Measurements from ENCODE around the gene GPC6. TPM values are rescaled to one million over a fixed set of nuclear protein-coding genes. Genes with fewer than 3 reads are reported as not detected.

The GPC6 gene
- total and polyA plus RNA-seq, 2 donors (not counting 3 experiments of a cell fraction or from before 2014, with no cell fraction given), result 0.01 TPM; not detected in 1

- no peaks in the 10 kb centered on the region for H3K27me3 ChIP-seq (ENCODE audit: control insufficient read depth in 2 of 2, insufficient read depth in 2 of 2, low read length in 2 of 2)
- H3K9me3 ChIP-seq (replicated peaks; ENCODE audit: control insufficient read depth, insufficient read depth, low read length), result no peaks in the 10 kb centered on the region
- FAIRE-seq (no peak), DNase-seq (ENCODE audit: low read depth, low spot score) (no peak)
- no peaks in the 10 kb centered on the region for H3K36me3 ChIP-seq (ENCODE audit: control insufficient read depth in 2 of 2, extremely low read depth in 1 of 2, insufficient read depth in 2 of 2, low read length in 2 of 2)
- H3K4me3 ChIP-seq (replicated peaks in 1 of 3; ENCODE audit: insufficient read depth in 1 of 3, low read depth in 1 of 3, low read length in 3 of 3), result no peak overlapping the region
- dilution Hi-C loops (cut with MboI; ENCODE audit: extremely low pct_ligation_motif_present, low sequenced_read_pairs) (no loop called here), intact Hi-C loops (cut with micrococcal nuclease) (no loop called here)
- ChIA-PET POLR2A (no interaction called here), CTCF (no interaction called here)
- BruUV-seq (replicated peaks), result no TSS peak
- no peaks in the 10 kb centered on the region for H4K20me1 ChIP-seq (replicated peaks; ENCODE audit: control insufficient read depth, extremely low read depth, insufficient read depth, low read length)
- no peak overlapping the region for H3K4me2 ChIP-seq (ENCODE audit: insufficient read depth, low read length)
- no peak for TF ChIP-seq MYC (IDR thresholded peaks at IDR 0.05; ENCODE audit: low read depth, low read length)
- no peak for TF ChIP-seq GATA2 (IDR thresholded peaks at IDR 0.05; ENCODE audit: insufficient read depth, insufficient read length, low read depth, low read length)
- no peak for TF ChIP-seq EZH2 (IDR thresholded peaks at IDR 0.05; ENCODE audit: borderline replicate concordance, low read depth, low read length, severe bottlenecking)
- TF ChIP-seq MAX (IDR thresholded peaks at IDR 0.05; ENCODE audit: insufficient read depth, insufficient read length), result no peak
- H3K27ac ChIP-seq (ENCODE audit: insufficient read depth, low read depth, low read length), result no peak overlapping the region
- no peaks in the 10 kb centered on the region for H3K9me1 ChIP-seq (replicated peaks; ENCODE audit: control insufficient read depth, extremely low read depth, insufficient read depth, low read length)
- H3K9ac ChIP-seq (replicated peaks; ENCODE audit: extremely low read depth, insufficient read depth, low read length), result no peak overlapping the region
- H2AFZ ChIP-seq (ENCODE audit: low read depth, low read length), result no peak overlapping the region
- H3K79me2 ChIP-seq (ENCODE audit: control insufficient read depth, insufficient read depth, low read length), result no peaks in the 10 kb centered on the region
- H3K4me1 ChIP-seq (ENCODE audit: control insufficient read depth, extremely low read depth, insufficient read depth, low read length), result no peaks in the 10 kb centered on the region
These were observed 542.5 kb downstream of the GPC6 start for GRCh38 chr13:93769101-93769500.

- FAIRE-seq, result no peak
- TF ChIP-seq CTCF (IDR thresholded peaks at IDR 0.05; ENCODE audit: extremely low read depth in 1 of 2, insufficient read depth in 1 of 2, low read depth in 1 of 2, low read length in 2 of 2) (no peak), MYC (IDR thresholded peaks at IDR 0.05; ENCODE audit: low read depth, low read length) (no peak), JUN (IDR thresholded peaks at IDR 0.05; ENCODE audit: borderline replicate concordance, insufficient read depth, insufficient read length, low read depth) (no peak), MAX (IDR thresholded peaks at IDR 0.05; ENCODE audit: insufficient read depth, insufficient read length) (no peak), EZH2 (IDR thresholded peaks at IDR 0.05; ENCODE audit: borderline replicate concordance, low read depth, low read length, severe bottlenecking) (no peak), GATA2 (IDR thresholded peaks at IDR 0.05; ENCODE audit: insufficient read depth, insufficient read length, low read depth, low read length) (no peak), FOS (IDR thresholded peaks at IDR 0.05; ENCODE audit: borderline replicate concordance, insufficient read depth, low read length) (no peak), POLR2AphosphoS5 (IDR thresholded peaks at IDR 0.05; ENCODE audit: insufficient read depth, low read depth, low read length) (no peak), POLR2A (IDR thresholded peaks at IDR 0.05; ENCODE audit: low read depth, low read length) (no peak)
- no peak for DNase-seq (ENCODE audit: low read depth, low spot score)
- dilution Hi-C loops (cut with MboI; ENCODE audit: extremely low pct_ligation_motif_present, low sequenced_read_pairs), result no loop called here
- Histone ChIP-seq H3K4me2 (ENCODE audit: insufficient read depth, low read length) (no peak overlapping the region), H3K9ac (replicated peaks; ENCODE audit: extremely low read depth, insufficient read depth, low read length) (no peak overlapping the region), H4K20me1 (replicated peaks; ENCODE audit: control insufficient read depth, extremely low read depth, insufficient read depth, low read length) (no peaks in the 10 kb centered on the region), H2AFZ (ENCODE audit: low read depth, low read length) (no peak overlapping the region), H3K9me1 (replicated peaks; ENCODE audit: control insufficient read depth, extremely low read depth, insufficient read depth, low read length) (no peaks in the 10 kb centered on the region), H3K4me3 (replicated peaks in 1 of 3; ENCODE audit: insufficient read depth in 1 of 3, low read depth in 1 of 3, low read length in 3 of 3) (no peak overlapping the region), H3K9me3 (replicated peaks; ENCODE audit: control insufficient read depth, insufficient read depth, low read length) (no peaks in the 10 kb centered on the region), H3K27ac (ENCODE audit: insufficient read depth, low read depth, low read length) (no peak overlapping the region), H3K36me3 (ENCODE audit: control insufficient read depth in 2 of 2, extremely low read depth in 1 of 2, insufficient read depth in 2 of 2, low read length in 2 of 2) (no peaks in the 10 kb centered on the region), H3K4me1 (ENCODE audit: control insufficient read depth, extremely low read depth, insufficient read depth, low read length) (no peaks in the 10 kb centered on the region), H3K79me2 (ENCODE audit: control insufficient read depth, insufficient read depth, low read length) (no peaks in the 10 kb centered on the region), H3K27me3 (ENCODE audit: control insufficient read depth in 2 of 2, insufficient read depth in 2 of 2, low read length in 2 of 2) (no peaks in the 10 kb centered on the region)
- no TSS peak for BruUV-seq (replicated peaks)
- intact Hi-C loops (cut with micrococcal nuclease), result no loop called here
- POLR2A ChIA-PET, result no interaction called here
- CTCF ChIA-PET, result no interaction called here
These were observed 543.0 kb downstream of the GPC6 start for GRCh38 chr13:93769607-93770006.

All from endothelial cell of umbilical vein (primary cell).